ENCODE results near the gene TDP1.

- TF ChIP-seq ISL1 (CRISPR knock-in tag; IDR thresholded peaks at IDR 0.05): no peak
- no peak for TF ChIP-seq ZFP30 (CRISPR knock-in tag; IDR thresholded peaks at IDR 0.05)
- no peak for TF ChIP-seq ZFP3 (CRISPR knock-in tag; IDR thresholded peaks at IDR 0.05)
- no peak for TF ChIP-seq ARNTL (CRISPR knock-in tag; IDR thresholded peaks at IDR 0.05; ENCODE audit: borderline replicate concordance, low read depth)
- TF ChIP-seq TSHZ2 (CRISPR knock-in tag; IDR thresholded peaks at IDR 0.05): no peak
These were observed 7.7 kb downstream of the TDP1 start for GRCh38 chr14:89963288-89963978.
